ENCODE measurements around the gene ATP5MC2.
"Not testable (repeated sequence)": the region's sequence is repeated elsewhere in the genome, so short reads cannot be mapped to it uniquely, and the experiment has no call there.

Gene ATP5MC2

GRCh38 chr12:53675701-53676607 lies at the start of gene ATP5MC2:
ATP5MC2 (minus strand) TSS chr12:53676083; CDS start chr12:53672614, 3,469 bp downstream.
- peak; percentile 100 for TF ChIP-seq CTCF (IDR thresholded peaks at IDR 0.05; ENCODE audit: low read depth, low read length)
- peak within 1 kb of the TSS; percentile 89 for H3K4me3 ChIP-seq (ENCODE audit: low read depth, low read length)

GRCh38 chr12:53722450-53723041 lies 46.7 kb upstream of the ATP5MC2 start:
- Histone ChIP-seq H3K9me3 (ENCODE audit: severe bottlenecking) (no peaks in the 10 kb centered on the region), H3K36me3 (no peaks in the 10 kb centered on the region; the same call in none of the 2 replicates), H3K27ac (no peak overlapping the region), H3K4me3 (ENCODE audit: low read depth, low read length) (no peak overlapping the region), H3K27me3 (ENCODE audit: insufficient read depth, low read depth, severe bottlenecking) (no peaks in the 10 kb centered on the region)
- no peak for TF ChIP-seq CTCF (IDR thresholded peaks at IDR 0.05; ENCODE audit: low read depth, low read length)
- DNase-seq: no peak

More at GRCh38 chr12:53675701-53676607, at the start of gene ATP5MC2:
- peak within 1 kb of the TSS; percentile 87 for H3K27ac ChIP-seq
- DNase-seq: peak; percentile 98
- no peaks in the 10 kb centered on the region for H3K27me3 ChIP-seq (ENCODE audit: insufficient read depth, low read depth, severe bottlenecking)
- no peaks in the 10 kb centered on the region for H3K9me3 ChIP-seq (ENCODE audit: severe bottlenecking)
- peaks cover 30% of the 10 kb centered on the region for H3K36me3 ChIP-seq

GRCh38 chr12:53720946-53721345 lies 45.1 kb upstream of the ATP5MC2 start:
- Histone ChIP-seq H3K27ac (no peak overlapping the region), H3K27me3 (ENCODE audit: insufficient read depth, low read depth, severe bottlenecking) (no peaks in the 10 kb centered on the region), H3K36me3 (no peaks in the 10 kb centered on the region; the same call in none of the 2 replicates), H3K9me3 (ENCODE audit: severe bottlenecking) (no peaks in the 10 kb centered on the region), H3K4me3 (ENCODE audit: low read depth, low read length) (no peak overlapping the region)
- TF ChIP-seq CTCF (IDR thresholded peaks at IDR 0.05; ENCODE audit: low read depth, low read length): no peak
- no peak for DNase-seq

- no peak overlapping the region for H3K27ac ChIP-seq
- DNase-seq: no peak
- no peak overlapping the region for H3K4me3 ChIP-seq (ENCODE audit: low read depth, low read length)
- H3K9me3 ChIP-seq (ENCODE audit: severe bottlenecking): no peaks in the 10 kb centered on the region
- no peaks in the 10 kb centered on the region; the same call in none of the 2 replicates for H3K36me3 ChIP-seq
- no peaks in the 10 kb centered on the region for H3K27me3 ChIP-seq (ENCODE audit: insufficient read depth, low read depth, severe bottlenecking)
- no peak for TF ChIP-seq CTCF (IDR thresholded peaks at IDR 0.05; ENCODE audit: low read depth, low read length)
These were observed 43.8 kb upstream of the ATP5MC2 start for GRCh38 chr12:53719649-53720048.

- not testable (repeated sequence) for H3K9me3 ChIP-seq (ENCODE audit: severe bottlenecking); H3K27me3 ChIP-seq (ENCODE audit: insufficient read depth, low read depth, severe bottlenecking); H3K4me3 ChIP-seq (ENCODE audit: low read depth, low read length); DNase-seq; H3K36me3 ChIP-seq; H3K27ac ChIP-seq
These were observed 42.7 kb upstream of the ATP5MC2 start for GRCh38 chr12:53718567-53718966.

GRCh38 chr12:53717319-53717718 lies 41.4 kb upstream of the ATP5MC2 start:
- H3K4me3 ChIP-seq (ENCODE audit: low read depth, low read length): no peak overlapping the region
- H3K36me3 ChIP-seq: no peaks in the 10 kb centered on the region; the same call in 1 of the 2 replicates
- H3K9me3 ChIP-seq (ENCODE audit: severe bottlenecking): no peaks in the 10 kb centered on the region
- no peak overlapping the region for H3K27ac ChIP-seq
- H3K27me3 ChIP-seq (ENCODE audit: insufficient read depth, low read depth, severe bottlenecking): no peaks in the 10 kb centered on the region
- no peak for DNase-seq
- TF ChIP-seq CTCF (IDR thresholded peaks at IDR 0.05; ENCODE audit: low read depth, low read length): no peak

Measured in WERI-Rb-1 (cell line).